Ectodermal cell (in vitro differentiated cells): ENCODE measurements around the gene BTBD16.

Experiments
- H3K27ac ChIP-seq: 2 replicates; pipeline ENCODE4 v1.7.0; 2013; ENCODE audit warnings: mild to moderate bottlenecking, low read depth, low read length; ENCODE audit not compliant: insufficient read depth, poor library complexity, severe bottlenecking
- H3K27me3 ChIP-seq: 2 replicates; pipeline ENCODE4 v1.7.0; 2013; ENCODE audit warnings: mild to moderate bottlenecking, low read length; ENCODE audit not compliant: insufficient read depth, control insufficient read depth, poor library complexity, severe bottlenecking
- H3K36me3 ChIP-seq: one replicate; pipeline ENCODE4 v1.7.0; 2013; ENCODE audit warnings: low read length; ENCODE audit not compliant: control insufficient read depth, insufficient read depth
- H3K4me1 ChIP-seq: one replicate; pipeline ENCODE4 v1.7.0; 2013; ENCODE audit warnings: low read length; ENCODE audit not compliant: control insufficient read depth, insufficient read depth
- H3K4me3 ChIP-seq: 2 replicates; pipeline ENCODE4 v1.7.0; 2013; ENCODE audit warnings: low read depth, low read length, control low read depth; ENCODE audit not compliant: insufficient read depth
- H3K9me3 ChIP-seq: 2 replicates; pipeline ENCODE4 v1.7.0; 2013; ENCODE audit warnings: mild to moderate bottlenecking, low read length, moderate library complexity; ENCODE audit not compliant: control insufficient read depth
- WGBS, 2 experiments: methylation state at CpG; one replicate each; pipeline ENCODE4 v1.1.7; 2013; ENCODE audit warnings: missing lambda C conversion rate in 2 of 2; 5-methylcytosine and 5-hydroxymethylcytosine counted together

Gene BTBD16

GRCh38 chr10:122293961-122294380, 22.9 kb downstream of the BTBD16 start:
- Histone ChIP-seq H3K27me3 (no peaks in the 10 kb centered on the region), H3K36me3 (no peaks in the 10 kb centered on the region), H3K27ac (no peak overlapping the region), H3K9me3 (no peaks in the 10 kb centered on the region), H3K4me3 (no peak overlapping the region), H3K4me1 (no peaks in the 10 kb centered on the region)
- 90 to 95% methylated on average over 4 of the region's 4 CpGs for WGBS, 2 experiments

DNA sequence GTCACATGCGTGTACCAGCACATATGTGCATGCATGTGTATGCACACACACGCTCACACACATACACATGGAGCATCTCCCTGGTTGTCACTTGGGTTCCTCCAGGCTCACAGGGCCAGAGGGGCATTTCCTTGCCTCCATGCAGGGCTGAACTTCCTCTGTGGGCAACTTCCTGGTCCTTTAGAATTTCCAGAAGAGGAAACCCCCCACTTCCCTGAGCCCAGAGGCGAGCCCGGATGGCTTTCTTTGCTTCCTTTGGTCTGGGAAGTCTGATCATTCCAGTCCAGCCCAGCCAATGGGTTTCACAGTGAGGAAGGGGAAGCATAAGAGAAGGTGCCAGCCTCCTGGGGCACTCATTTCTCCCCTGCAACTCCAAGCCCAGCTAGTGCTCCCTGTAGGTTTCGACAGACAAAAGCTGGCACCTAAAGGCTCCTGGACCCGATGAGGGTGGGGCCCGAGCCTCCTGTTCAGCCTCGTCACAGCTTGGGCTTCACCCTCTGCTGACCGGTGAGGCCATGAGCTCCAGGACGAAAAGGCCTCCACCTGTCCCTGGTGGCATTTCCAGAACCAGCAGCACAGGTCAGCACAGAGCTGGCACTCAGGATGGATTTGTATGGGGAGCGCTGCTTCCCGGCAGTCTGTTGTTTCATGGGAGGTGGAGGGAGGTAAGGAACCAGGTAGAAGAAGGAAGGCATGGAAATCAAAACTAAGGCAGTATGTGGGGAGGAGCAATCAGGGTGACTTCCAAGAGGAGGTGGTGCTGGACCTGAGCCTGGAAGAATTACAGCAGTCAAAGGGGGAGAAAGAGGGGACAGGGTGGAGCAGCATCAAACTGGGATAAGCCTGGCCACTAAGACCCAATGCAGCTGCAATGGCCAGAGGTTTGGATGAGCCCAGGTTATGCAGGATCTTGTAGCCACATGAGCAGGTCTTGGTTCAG, 23.7 kb downstream of the BTBD16 start:
- Histone ChIP-seq H3K27me3 (no peaks in the 10 kb centered on the region), H3K27ac (no peak overlapping the region), H3K4me1 (no peaks in the 10 kb centered on the region), H3K9me3 (no peaks in the 10 kb centered on the region), H3K36me3 (no peaks in the 10 kb centered on the region), H3K4me3 (no peak overlapping the region)
- WGBS, 2 experiments: 92 to 93% methylated on average over 12 of the region's 12 CpGs

DNA sequence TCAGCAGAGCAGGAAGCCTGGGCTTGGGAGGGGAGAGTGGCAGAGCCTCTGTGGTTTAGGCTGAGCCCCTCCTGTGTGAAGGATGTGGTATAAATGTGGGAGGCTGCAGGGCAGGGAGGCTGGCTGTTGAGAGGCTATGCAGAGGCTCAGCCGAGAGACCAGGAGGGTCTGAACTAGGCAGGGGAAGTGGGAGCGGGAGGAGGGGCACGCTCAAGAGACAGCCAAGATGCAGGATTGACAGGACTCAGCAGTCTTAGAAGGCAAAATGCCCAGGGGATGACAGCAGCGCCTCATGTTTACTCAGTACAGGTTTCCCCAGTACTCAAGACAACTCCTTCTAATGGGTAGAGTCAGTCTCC, 24.3 kb downstream of the BTBD16 start:
- Histone ChIP-seq H3K27me3 (no peaks in the 10 kb centered on the region), H3K36me3 (no peaks in the 10 kb centered on the region), H3K27ac (no peak overlapping the region), H3K4me3 (no peak overlapping the region), H3K9me3 (no peaks in the 10 kb centered on the region), H3K4me1 (no peaks in the 10 kb centered on the region)
- 96 to 98% methylated on average over 4 of the region's 4 CpGs for WGBS, 2 experiments

- Histone ChIP-seq H3K9me3 (no peaks in the 10 kb centered on the region), H3K27me3 (no peaks in the 10 kb centered on the region), H3K27ac (no peak overlapping the region), H3K36me3 (no peaks in the 10 kb centered on the region), H3K4me1 (no peaks in the 10 kb centered on the region), H3K4me3 (no peak overlapping the region)
- WGBS, 2 experiments: 88 to 92% methylated on average over 8 of the region's 8 CpGs
Measured at GRCh38 chr10:122296363-122297120, 25.4 kb downstream of the BTBD16 start.

DNA sequence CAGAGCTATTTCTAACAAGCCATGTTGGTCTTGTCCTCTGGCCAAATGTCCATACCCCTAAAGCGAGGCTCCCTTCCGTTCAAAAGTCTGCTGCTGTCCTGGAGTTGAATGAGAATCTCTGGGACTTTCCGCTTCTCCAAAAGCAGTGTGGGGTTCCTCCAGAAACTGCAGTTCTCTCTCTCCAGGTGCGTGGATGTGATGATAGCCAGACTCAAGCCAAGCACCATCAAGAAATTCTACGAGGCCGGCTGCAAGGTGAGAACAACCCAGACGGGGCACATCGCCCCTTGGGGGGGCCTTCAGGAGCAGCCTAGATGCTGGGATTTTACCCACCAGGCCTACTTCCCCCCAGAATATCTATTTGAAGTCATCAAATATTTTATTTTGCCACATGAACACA, 26.5 kb downstream of the BTBD16 start:
- WGBS, 2 experiments: 93 to 94% methylated on average over 8 of the region's 8 CpGs
- H3K36me3 ChIP-seq: no peaks in the 10 kb centered on the region
- no peaks in the 10 kb centered on the region for H3K4me1 ChIP-seq
- H3K9me3 ChIP-seq: no peaks in the 10 kb centered on the region
- H3K27ac ChIP-seq: no peak overlapping the region
- no peaks in the 10 kb centered on the region for H3K27me3 ChIP-seq
- H3K4me3 ChIP-seq: no peak overlapping the region

DNA sequence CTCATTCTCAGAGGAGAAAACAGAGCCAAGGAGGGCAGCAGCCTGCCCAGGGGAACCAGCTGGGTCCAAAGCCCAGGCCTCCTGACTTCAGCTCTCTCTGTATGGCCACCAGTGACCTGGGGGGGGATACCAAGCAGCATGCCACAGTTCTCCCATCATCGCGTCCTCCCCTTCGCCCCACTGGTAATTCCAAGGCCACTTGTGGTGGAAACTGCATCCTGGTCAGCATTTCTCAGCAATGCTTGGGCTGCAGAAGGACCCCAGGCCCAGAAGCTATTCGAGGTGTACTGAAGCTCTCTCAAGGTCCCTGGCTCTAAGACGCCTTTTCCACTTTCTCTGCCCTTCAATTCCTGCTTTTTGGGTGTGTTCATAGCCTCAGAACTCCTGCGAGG, 27.1 kb downstream of the BTBD16 start:
- no peaks in the 10 kb centered on the region for H3K36me3 ChIP-seq
- no peak overlapping the region for H3K4me3 ChIP-seq
- 87 to 94% methylated on average over 6 of the region's 6 CpGs for WGBS, 2 experiments
- H3K27ac ChIP-seq: no peak overlapping the region
- H3K9me3 ChIP-seq: no peaks in the 10 kb centered on the region
- H3K27me3 ChIP-seq: no peaks in the 10 kb centered on the region
- no peaks in the 10 kb centered on the region for H3K4me1 ChIP-seq

DNA sequence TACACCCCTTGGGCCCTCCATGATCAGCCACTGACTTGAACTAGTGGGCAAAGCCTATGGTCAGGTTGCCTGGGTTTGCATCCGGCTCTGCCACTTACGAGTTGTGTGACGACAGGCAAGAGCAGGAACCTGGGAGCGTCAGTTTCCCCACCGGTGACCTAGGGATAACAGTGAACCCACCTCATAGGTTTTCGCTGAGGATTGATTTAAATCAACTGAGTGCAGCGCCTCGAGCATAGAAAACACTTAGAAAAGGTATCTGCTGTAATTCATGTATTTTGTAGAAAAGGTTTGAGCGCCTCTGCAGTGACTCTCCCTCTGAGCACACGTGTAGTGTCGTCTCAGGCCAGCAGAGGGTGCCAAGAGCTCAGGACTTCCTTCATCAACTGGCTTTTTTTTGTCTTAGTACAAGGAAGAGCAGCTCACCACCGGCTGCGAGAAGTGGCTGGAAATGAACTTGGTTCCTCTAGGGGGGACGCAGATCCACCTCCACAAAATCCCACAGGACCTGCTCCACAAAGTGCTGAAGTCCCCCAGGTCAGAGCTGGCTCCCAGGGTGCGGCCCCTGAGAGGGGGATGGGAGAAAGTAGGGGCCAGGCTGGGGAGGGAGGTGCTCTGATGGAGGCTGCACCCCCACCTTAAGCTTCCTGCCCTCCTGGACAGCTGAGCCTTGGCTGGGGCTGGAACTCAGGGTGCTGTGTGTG, 27.7 kb downstream of the BTBD16 start:
- no peak overlapping the region for H3K4me3 ChIP-seq

GRCh38 chr10:122299423-122300075, 28.5 kb downstream of the BTBD16 start:
- H3K27me3 ChIP-seq: no peaks in the 10 kb centered on the region
- H3K9me3 ChIP-seq: no peaks in the 10 kb centered on the region
- H3K36me3 ChIP-seq: no peaks in the 10 kb centered on the region
- no peaks in the 10 kb centered on the region for H3K4me1 ChIP-seq
- no peak overlapping the region for H3K4me3 ChIP-seq
- H3K27ac ChIP-seq: no peak overlapping the region
- WGBS, 2 experiments: 90 to 91% methylated on average over 14 of the region's 14 CpGs

More for the DNA sequence above, 27.7 kb downstream of the BTBD16 start:
- WGBS, 2 experiments: 40% methylated on average over 15 of the region's 15 CpGs
- no peak overlapping the region for H3K27ac ChIP-seq
- H3K4me1 ChIP-seq: no peaks in the 10 kb centered on the region
- H3K36me3 ChIP-seq: no peaks in the 10 kb centered on the region
- H3K9me3 ChIP-seq: no peaks in the 10 kb centered on the region
- no peaks in the 10 kb centered on the region for H3K27me3 ChIP-seq

DNA sequence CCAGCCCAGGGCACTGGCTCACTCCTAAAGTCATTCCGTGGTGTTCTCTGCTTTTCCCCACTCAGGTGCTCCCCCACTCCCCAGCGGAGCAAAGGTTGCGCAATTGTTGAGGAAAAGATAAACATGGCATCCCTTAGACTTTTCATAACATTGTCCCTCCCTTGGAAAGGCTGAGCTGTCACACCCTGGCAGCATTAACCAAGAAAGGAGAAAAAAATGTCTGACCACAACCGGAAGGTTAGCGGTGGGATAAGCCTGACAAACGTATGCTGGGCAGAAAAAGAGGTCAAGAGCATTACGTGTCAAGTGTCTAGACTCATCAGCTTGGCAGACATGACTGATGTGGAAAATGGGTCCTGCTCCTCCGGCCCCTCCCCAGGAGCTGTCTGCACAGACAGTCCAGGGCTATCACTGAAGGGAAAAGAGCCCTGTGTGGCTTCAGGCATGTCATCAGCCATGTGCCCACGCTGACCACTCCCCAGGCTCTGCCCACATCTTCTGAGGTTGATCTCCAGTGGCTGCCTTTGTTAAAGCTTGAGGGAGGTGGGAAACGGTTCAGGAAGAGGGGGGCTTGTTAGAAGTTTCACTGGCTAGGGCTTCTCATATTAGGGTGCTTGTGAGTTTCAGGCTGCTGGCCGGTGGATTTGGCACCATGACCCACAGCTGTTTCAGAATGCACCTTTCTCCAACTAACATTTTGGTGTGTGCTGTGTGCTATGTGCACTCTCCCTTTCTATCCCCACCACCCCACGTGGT, 30.1 kb downstream of the BTBD16 start:
- 91 to 92% methylated on average over 12 of the region's 12 CpGs for WGBS, 2 experiments
- Histone ChIP-seq H3K4me1 (no peaks in the 10 kb centered on the region), H3K36me3 (no peaks in the 10 kb centered on the region), H3K27ac (no peak overlapping the region), H3K9me3 (no peaks in the 10 kb centered on the region), H3K27me3 (no peaks in the 10 kb centered on the region), H3K4me3 (no peak overlapping the region)
